ENCODE results near the gene ADGRD1.
"Not testable (repeated sequence)": the region's sequence is repeated elsewhere in the genome, so short reads cannot be mapped to it uniquely, and the experiment has no call there.

ADGRD1 gene

GRCh38 chr12:130937546-130937945 is 16.2 kb upstream of the ADGRD1 start:
- DNase-seq (ENCODE audit: low spot score): not testable (repeated sequence)

GRCh38 chr12:130938186-130938585 is 15.5 kb upstream of the ADGRD1 start:
- no peak for DNase-seq (ENCODE audit: low spot score)

GRCh38 chr12:130944878-130945277 is 8.8 kb upstream of the ADGRD1 start:
- no peak for DNase-seq (ENCODE audit: low spot score)

- DNase-seq (ENCODE audit: low spot score): no peak
These were observed 7.8 kb upstream of the ADGRD1 start for GRCh38 chr12:130945786-130946492.

- no peak for DNase-seq (ENCODE audit: low spot score)
These were observed 6.6 kb upstream of the ADGRD1 start for GRCh38 chr12:130947028-130947613.

- DNase-seq (ENCODE audit: low spot score): no peak
These were observed 5.6 kb upstream of the ADGRD1 start for GRCh38 chr12:130948136-130948535.

GRCh38 chr12:130948751-130949150 is 5.0 kb upstream of the ADGRD1 start:
- DNase-seq (ENCODE audit: low spot score): no peak

- no peak for DNase-seq (ENCODE audit: low spot score)
These were observed 3.9 kb upstream of the ADGRD1 start for GRCh38 chr12:130949806-130950205.

GRCh38 chr12:130951636-130952035 is 2.1 kb upstream of the ADGRD1 start:
- DNase-seq (ENCODE audit: low spot score): no peak

GRCh38 chr12:130952171-130952954 is 1.3 kb upstream of the ADGRD1 start:
- no peak for DNase-seq (ENCODE audit: low spot score)

- no peak for DNase-seq (ENCODE audit: low spot score)
These were observed 781 bp downstream of the ADGRD1 start for GRCh38 chr12:130954544-130954831.

- no peak for DNase-seq (ENCODE audit: low spot score)
These were observed 1.6 kb downstream of the ADGRD1 start for GRCh38 chr12:130955238-130955816.

- no peak for DNase-seq (ENCODE audit: low spot score)
These were observed 2.3 kb downstream of the ADGRD1 start for GRCh38 chr12:130956009-130956408.

GRCh38 chr12:130956456-130957303 is 3.0 kb downstream of the ADGRD1 start:
- DNase-seq (ENCODE audit: low spot score): no peak

GRCh38 chr12:130957304-130957621 is 3.6 kb downstream of the ADGRD1 start:
- no peak for DNase-seq (ENCODE audit: low spot score)

- no peak for DNase-seq (ENCODE audit: low spot score)
These were observed 4.9 kb downstream of the ADGRD1 start for GRCh38 chr12:130958557-130959140.

GRCh38 chr12:130959632-130960031 is 5.9 kb downstream of the ADGRD1 start:
- DNase-seq (ENCODE audit: low spot score): no peak

- no peak for DNase-seq (ENCODE audit: low spot score)
These were observed 6.4 kb downstream of the ADGRD1 start for GRCh38 chr12:130960058-130960457.

- no peak for DNase-seq (ENCODE audit: low spot score)
These were observed 7.1 kb downstream of the ADGRD1 start for GRCh38 chr12:130960787-130961186.

GRCh38 chr12:130961921-130962451 is 8.3 kb downstream of the ADGRD1 start:
- no peak for DNase-seq (ENCODE audit: low spot score)

GRCh38 chr12:130965214-130965613 is 11.5 kb downstream of the ADGRD1 start:
- DNase-seq (ENCODE audit: low spot score): no peak

- no peak for DNase-seq (ENCODE audit: low spot score)
These were observed 12.0 kb downstream of the ADGRD1 start for GRCh38 chr12:130965668-130966067.

All from left forelimb (tissue), 1 donor.